ENCODE data around the gene AHI1.

GRCh38 chr6:135521431-135521830 is 23.9 kb upstream of the AHI1 start:
- TF ChIP-seq, protein P1, sequence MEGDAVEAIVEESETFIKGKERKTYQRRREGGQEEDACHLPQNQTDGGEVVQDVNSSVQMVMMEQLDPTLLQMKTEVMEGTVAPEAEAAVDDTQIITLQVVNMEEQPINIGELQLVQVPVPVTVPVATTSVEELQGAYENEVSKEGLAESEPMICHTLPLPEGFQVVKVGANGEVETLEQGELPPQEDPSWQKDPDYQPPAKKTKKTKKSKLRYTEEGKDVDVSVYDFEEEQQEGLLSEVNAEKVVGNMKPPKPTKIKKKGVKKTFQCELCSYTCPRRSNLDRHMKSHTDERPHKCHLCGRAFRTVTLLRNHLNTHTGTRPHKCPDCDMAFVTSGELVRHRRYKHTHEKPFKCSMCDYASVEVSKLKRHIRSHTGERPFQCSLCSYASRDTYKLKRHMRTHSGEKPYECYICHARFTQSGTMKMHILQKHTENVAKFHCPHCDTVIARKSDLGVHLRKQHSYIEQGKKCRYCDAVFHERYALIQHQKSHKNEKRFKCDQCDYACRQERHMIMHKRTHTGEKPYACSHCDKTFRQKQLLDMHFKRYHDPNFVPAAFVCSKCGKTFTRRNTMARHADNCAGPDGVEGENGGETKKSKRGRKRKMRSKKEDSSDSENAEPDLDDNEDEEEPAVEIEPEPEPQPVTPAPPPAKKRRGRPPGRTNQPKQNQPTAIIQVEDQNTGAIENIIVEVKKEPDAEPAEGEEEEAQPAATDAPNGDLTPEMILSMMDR (IDR thresholded peaks at IDR 0.05; ENCODE audit: low read length), result no peak
- no peak for TF ChIP-seq EZH2 (optimal IDR thresholded peaks at IDR 0.05; ENCODE audit: low read depth, low read length)
- no peak for TF ChIP-seq EZH2phosphoT487 (IDR thresholded peaks at IDR 0.05; ENCODE audit: low read length)
